Amniotic epithelial cell (primary cell): ENCODE measurements around the gene QPCT.
"Not testable (repeated sequence)": the region's sequence is repeated elsewhere in the genome, so short reads cannot be mapped to it uniquely, and the experiment has no call there.

ENCODE experiments used
- DNase-seq: peaks from one replicate; pipeline ENCODE4 v3.0.0-alpha.2; 2010; ENCODE audit warnings: low read depth

QPCT gene

DNA sequence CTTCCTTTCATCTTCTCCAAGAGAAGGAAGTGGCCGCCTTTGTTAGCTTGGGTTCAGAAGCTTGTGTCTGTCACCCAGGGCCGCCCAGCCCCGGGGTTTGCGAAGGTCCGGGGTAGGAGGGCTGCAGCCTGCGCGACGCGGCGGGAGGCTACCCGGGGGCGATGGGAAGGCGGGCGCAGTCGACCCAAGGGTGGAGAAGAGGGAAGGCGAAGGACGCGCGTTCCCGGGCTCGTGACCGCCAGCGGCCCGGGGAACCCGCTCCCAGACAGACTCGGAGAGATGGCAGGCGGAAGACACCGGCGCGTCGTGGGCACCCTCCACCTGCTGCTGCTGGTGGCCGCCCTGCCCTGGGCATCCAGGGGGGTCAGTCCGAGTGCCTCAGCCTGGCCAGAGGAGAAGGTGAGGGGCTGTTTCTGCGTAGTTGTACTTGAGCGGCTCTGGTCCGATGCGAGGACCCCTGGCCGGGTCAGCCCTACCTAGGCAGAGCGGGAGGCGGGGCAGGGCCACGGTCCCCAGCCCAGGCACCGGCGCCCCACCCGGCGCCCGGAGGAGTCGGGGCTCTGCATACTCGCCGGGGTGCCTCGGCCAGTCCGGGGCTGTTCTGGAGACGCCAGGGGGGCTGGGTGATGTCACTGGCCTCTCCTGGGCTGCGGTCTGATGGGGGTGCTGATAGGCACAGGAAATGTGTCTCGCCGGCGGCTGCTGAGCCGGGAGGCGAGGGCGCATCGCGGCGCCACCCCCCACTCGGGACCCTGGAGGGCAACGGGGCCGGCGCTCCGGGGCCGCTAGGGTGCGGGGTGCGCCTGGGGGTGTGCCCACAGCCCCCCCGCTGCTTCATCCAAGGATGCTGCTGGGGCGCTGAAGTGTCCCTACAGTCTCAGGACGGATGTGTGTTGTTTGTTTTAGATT lies at the start of gene QPCT:
QPCT (plus strand) TSS at position 178 of the 909 bp plus-strand sequence; CDS start at position 280, 102 bp downstream.
- peak; percentile 35 for DNase-seq

DNA sequence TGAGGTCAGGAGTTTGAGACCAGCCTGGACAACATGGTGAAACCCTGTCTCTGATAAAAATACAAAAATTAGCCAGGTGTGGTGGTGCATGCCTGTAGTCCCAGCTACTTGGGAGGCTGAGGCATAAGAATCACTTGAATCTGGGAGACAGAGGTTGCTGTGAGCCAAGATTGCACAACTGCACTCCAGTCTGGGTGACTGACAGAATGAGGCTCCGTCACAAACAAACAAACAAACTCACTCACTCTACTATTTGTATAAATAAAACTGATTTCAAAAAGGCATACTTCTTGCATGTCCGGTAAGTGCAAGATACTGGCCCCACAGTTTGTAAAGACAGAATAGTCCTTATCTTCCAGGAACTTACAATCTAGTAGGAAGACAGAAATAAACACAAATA lies 49.6 kb upstream of the QPCT start:
- not testable (repeated sequence) for DNase-seq

GRCh38 chr2:37295469-37296073 lies 48.9 kb upstream of the QPCT start:
- DNase-seq: no peak

- DNase-seq: no peak
Observed at GRCh38 chr2:37297632-37298031, 46.8 kb upstream of the QPCT start.

DNA sequence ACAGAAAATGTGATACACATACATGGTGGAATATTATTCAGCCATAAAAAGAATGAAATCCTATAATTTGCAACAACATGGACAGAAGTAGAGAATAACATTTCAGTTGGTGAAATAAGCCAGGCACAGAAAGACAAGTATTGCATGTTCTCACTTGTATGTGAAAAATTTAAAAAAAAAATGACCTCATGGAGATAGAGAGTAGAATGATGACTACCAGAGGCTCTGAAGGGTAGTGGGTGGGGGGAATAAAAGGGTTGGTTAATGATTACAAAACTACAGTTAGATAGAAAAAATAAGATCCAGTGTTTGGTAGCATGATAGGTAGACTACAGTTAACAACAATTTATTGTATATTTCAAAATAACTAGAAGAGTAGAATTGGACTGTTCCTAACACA lies 44.3 kb upstream of the QPCT start:
- no peak for DNase-seq

GRCh38 chr2:37300578-37300977 lies 43.9 kb upstream of the QPCT start:
- DNase-seq: peak; percentile 47

- DNase-seq: no peak
Observed at GRCh38 chr2:37301408-37301807, 43.0 kb upstream of the QPCT start.

DNA sequence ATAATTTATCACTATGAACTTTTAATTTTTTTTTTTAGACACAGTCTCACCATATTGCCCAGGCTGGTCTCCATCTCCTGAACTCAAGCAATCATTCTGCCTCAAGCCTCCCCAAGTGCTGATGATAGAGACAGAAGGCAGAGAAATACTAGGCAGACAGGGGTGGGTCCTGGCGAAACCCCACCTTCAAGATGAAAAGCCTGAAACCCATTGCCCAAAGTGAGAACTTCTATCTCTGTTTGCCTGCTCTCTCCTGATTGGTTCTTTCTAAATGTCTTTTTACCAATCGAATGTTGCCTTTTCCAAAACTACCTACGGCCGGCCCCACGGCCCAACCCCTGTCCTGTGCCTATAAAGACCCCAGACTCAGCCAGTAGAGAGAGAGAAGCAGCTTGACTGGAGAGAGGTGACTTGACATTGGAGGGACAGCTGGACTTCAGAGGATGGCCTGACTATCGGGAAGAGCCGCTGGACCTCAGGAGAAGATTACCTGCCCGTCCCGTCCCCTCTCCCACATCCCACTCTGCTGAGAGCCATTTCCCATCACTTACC lies 41.7 kb upstream of the QPCT start:
- no peak for DNase-seq

DNA sequence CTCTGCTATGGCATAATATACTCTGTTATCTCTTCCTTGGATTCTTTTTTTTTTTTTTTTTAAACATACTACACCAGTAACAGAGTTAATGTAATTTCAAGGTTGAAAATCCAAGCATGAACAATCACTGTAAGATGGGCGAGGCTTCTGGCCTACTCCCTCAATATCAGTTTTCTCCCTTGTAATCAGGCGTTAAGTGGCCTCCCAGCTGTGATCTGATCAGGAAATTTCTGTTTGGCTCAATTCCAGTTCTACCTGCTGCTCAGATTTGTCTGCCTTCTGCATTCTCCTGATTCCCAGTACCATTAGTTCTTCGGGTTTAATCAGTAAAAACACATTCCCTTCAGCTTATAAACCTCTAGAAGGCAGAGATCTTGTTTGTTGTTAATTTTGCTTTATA lies 38.4 kb upstream of the QPCT start:
- DNase-seq: no peak

- no peak for DNase-seq
Observed at GRCh38 chr2:37307500-37307899, 36.9 kb upstream of the QPCT start.

DNA sequence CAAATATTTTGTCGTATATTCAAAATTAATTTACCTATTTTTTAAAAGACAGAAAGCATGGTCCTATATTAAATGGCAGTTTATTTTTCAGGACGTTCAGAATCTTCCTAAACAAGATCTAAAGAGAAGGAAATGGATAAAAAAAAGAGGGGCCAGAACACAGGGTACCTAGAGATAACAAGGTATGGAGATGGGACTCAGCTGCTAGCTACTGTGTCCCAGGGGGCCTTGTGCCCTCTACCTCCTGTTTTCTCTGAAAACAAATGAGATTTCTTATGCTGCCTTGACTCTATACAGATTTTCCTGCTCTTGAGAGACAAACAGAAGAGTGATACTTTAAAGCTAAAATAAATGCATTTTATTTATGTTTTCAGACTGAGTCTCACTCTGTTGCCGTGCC lies 29.1 kb upstream of the QPCT start:
- no peak for DNase-seq

DNA sequence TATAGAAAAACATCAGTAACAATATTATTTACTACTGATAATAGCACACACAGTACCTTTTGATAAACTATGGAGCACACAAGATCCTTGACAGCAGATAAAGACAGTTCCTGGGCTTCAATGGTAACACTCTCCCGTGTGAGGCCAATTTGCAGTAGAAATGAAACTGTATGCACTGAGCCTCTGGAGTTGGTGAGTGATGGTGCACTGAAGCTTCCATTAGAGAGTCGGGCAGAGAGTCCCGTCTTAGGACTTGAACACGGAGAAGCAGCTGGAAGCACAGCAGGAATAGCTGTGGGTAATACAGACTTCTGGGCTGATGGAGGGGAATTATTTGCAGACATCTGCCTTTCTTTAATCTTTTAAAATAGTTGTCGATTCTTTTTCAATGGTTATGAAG lies 28.2 kb upstream of the QPCT start:
- DNase-seq: no peak

DNA sequence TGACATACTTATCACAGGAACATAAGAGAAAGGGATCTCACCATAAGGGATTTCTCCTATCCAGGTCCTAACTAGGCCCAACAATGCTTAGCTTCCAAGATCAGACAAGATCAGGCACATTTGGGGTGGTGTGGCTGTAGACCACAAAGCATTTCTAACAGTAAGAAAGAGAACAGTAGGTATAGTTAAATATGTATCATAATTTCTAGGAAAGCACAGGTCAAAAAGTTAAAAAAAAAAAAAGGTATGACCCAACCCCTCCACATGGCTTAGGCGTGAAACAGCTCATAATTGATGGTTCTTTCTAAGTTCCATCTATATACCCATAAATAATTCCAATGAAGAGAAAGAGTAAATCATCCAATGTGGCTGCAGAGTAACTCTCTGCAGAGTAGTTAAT lies 26.7 kb upstream of the QPCT start:
- no peak for DNase-seq

DNA sequence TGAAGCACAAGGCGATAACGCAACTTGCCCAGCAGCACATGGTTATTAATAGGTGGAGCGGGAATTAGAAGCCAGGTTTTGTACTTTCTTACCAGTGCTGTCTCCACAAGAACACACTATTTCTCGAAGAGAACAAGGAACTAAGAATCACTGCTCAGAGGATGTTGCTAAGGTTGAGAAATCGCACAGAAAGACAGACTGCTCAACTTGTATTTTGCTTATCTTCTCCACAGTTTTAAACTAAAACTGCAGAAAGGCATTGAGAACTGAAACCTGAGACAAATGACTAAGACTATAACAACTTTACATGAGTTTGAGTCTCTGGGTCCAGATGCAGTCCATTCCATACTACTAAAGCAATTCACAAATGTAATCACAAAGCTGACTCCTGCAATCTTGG lies 26.0 kb upstream of the QPCT start:
- peak; percentile 90 for DNase-seq

- no peak for DNase-seq
Observed at GRCh38 chr2:37319754-37320609, 24.4 kb upstream of the QPCT start.

DNA sequence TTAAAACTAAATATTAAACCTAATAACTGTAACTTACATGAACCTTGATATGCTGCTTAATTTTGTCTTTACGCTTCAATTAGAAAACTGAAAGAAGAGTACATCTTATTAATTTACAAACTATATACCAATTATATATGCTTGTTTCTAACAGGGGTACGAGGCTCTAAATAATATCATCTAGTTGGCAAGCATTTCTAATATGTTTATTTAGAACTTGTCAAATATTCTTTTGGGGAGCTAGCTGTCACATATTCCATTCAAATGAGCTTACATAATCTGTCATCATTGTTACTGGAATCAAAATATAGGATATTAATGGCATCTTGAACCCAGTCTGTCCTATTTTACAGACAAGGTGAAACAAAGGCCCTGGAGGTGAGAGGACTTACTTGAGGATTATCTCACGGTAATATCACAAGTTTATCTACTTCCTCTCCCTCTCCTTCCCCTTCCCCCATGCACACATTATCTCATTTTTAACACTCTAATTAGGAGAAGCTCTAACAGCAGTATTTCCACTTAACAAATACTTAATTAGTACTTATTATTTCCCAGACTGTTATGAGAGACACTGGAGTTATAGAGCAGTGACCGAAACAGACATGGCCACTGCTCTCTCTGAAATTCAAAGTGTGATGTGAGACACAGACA lies 23.3 kb upstream of the QPCT start:
- DNase-seq: no peak

GRCh38 chr2:37322368-37322767 lies 22.1 kb upstream of the QPCT start:
- peak; percentile 82 for DNase-seq

- no peak for DNase-seq
Observed at GRCh38 chr2:37323176-37323780, 21.2 kb upstream of the QPCT start.

DNA sequence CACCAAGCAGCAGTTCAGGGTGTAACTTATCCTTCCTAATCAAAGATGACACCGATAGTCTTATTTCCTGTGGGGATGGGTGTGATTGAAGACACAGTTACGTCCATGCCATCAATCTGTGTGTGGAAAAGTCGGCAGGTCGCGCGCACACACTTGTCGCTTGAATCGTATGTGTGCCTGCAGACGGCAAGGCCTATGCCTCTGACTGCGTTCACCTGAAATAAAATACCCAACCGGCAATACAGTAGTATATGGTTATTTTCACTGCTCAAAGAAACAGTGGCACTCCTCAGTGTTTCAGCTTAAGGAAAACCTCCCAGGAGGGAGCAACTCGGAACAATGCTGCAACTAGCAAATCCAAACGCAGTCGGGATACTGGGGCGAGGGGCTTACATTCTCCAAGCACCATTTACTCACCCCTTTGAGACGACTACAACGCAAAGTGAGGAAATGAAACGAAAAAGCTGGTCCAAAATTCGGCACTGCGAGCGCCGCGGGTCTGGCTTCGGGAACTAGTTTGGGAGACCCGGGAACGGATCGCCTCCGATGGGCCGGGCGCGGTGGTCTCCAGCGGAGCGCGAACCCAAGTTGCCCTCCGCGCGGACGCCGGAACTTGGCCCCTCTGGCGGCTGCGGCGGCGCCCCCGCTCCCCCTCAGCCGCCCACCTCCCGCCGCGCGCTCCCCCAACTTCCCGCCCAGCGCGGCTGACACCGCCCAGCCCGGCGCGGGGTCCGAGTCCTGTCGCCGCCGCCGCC lies 20.5 kb upstream of the QPCT start:
- DNase-seq: peak; percentile 42

- DNase-seq: peak; percentile 64
Observed at GRCh38 chr2:37324536-37324785, 20.0 kb upstream of the QPCT start.
